ENCODE measurements around the gene RBM44.

GRCh38 chr2:237863102-237863511 lies 64.5 kb downstream of the RBM44 start:
- TF ChIP-seq, protein P1, sequence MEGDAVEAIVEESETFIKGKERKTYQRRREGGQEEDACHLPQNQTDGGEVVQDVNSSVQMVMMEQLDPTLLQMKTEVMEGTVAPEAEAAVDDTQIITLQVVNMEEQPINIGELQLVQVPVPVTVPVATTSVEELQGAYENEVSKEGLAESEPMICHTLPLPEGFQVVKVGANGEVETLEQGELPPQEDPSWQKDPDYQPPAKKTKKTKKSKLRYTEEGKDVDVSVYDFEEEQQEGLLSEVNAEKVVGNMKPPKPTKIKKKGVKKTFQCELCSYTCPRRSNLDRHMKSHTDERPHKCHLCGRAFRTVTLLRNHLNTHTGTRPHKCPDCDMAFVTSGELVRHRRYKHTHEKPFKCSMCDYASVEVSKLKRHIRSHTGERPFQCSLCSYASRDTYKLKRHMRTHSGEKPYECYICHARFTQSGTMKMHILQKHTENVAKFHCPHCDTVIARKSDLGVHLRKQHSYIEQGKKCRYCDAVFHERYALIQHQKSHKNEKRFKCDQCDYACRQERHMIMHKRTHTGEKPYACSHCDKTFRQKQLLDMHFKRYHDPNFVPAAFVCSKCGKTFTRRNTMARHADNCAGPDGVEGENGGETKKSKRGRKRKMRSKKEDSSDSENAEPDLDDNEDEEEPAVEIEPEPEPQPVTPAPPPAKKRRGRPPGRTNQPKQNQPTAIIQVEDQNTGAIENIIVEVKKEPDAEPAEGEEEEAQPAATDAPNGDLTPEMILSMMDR (IDR thresholded peaks at IDR 0.05): no peak
- no peak for TF ChIP-seq POLR2A (IDR thresholded peaks at IDR 0.05)
- TF ChIP-seq POLR2AphosphoS5 (IDR thresholded peaks at IDR 0.05): no peak
- no peak for TF ChIP-seq EP300 (IDR thresholded peaks at IDR 0.05)
